Osteocyte (in vitro differentiated cells): Measurements from ENCODE around the gene UBASH3B. TPM values are rescaled to one million over a fixed set of nuclear protein-coding genes. Genes with fewer than 3 reads are reported as not detected.

ENCODE experiments used
- DNase-seq: peaks from one replicate; pipeline ENCODE4 v3.0.0; 2021; ENCODE audit warnings: mixed read lengths; ENCODE audit not compliant: unreplicated experiment; ENCODE audit errors: extremely low spot score
- H3K27ac Mint-ChIP-seq: one replicate; pipeline ENCODE4 v1.8.0; 2021; ENCODE audit warnings: mild to moderate bottlenecking, mixed read lengths; ENCODE audit not compliant: unreplicated experiment
- H3K27me3 Mint-ChIP-seq: one replicate; pipeline ENCODE4 v1.8.0; 2021; ENCODE audit warnings: mixed read lengths; ENCODE audit not compliant: unreplicated experiment
- H3K36me3 Mint-ChIP-seq: one replicate; pipeline ENCODE4 v1.8.0; 2021; ENCODE audit warnings: mixed read lengths; ENCODE audit not compliant: unreplicated experiment
- H3K4me1 Mint-ChIP-seq: one replicate; pipeline ENCODE4 v1.8.0; 2021; ENCODE audit warnings: mixed read lengths; ENCODE audit not compliant: unreplicated experiment
- H3K4me3 Mint-ChIP-seq: one replicate; pipeline ENCODE4 v1.8.0; 2021; ENCODE audit warnings: mild to moderate bottlenecking, moderate library complexity, mixed read lengths; ENCODE audit not compliant: unreplicated experiment
- H3K9me3 Mint-ChIP-seq: one replicate; pipeline ENCODE4 v1.8.0; 2021; ENCODE audit warnings: mixed read lengths; ENCODE audit not compliant: unreplicated experiment
- CTCF ChIP-seq: fragments of 200-600 bp; sonication (generic); IDR thresholded peaks from 2 replicates; pipeline ENCODE4 v1.5.0; 2021; ENCODE audit warnings: antibody characterized with exemption, mild to moderate bottlenecking, moderate library complexity
- total RNA-seq: library from RNA; stranded (reverse); gene quantifications from 2 replicates; pipeline ENCODE4 v1.2.1, GENCODE V29; 2021

The UBASH3B gene
- total RNA-seq, 1 donor from 2014 or later = 43.5 TPM

GRCh38 chr11:122637541-122637940 is 18.0 kb upstream of the UBASH3B start:
- Mint-ChIP-seq H3K4me1 (peaks cover 19% of the 10 kb centered on the region), H3K27ac (peak overlapping the region; percentile 44), H3K27me3 (no peaks in the 10 kb centered on the region), H3K36me3 (no peaks in the 10 kb centered on the region), H3K9me3 (no peaks in the 10 kb centered on the region), H3K4me3 (no peak overlapping the region)
- no peak for TF ChIP-seq CTCF
- DNase-seq = no peak

GRCh38 chr11:122642472-122642922 is 13.0 kb upstream of the UBASH3B start:
- no peaks in the 10 kb centered on the region for H3K27me3 Mint-ChIP-seq
- peak overlapping the region; percentile 55 for H3K4me3 Mint-ChIP-seq
- peaks cover 22% of the 10 kb centered on the region for H3K4me1 Mint-ChIP-seq
- H3K9me3 Mint-ChIP-seq = no peaks in the 10 kb centered on the region
- no peaks in the 10 kb centered on the region for H3K36me3 Mint-ChIP-seq
- no peak for TF ChIP-seq CTCF
- no peak for DNase-seq
- peak overlapping the region; percentile 93 for H3K27ac Mint-ChIP-seq

- TF ChIP-seq CTCF = no peak
- no peak for DNase-seq
- peaks cover 24% of the 10 kb centered on the region for H3K4me1 Mint-ChIP-seq
Observed at GRCh38 chr11:122642971-122643370, 12.6 kb upstream of the UBASH3B start.

GRCh38 chr11:122645847-122646246 is 9.7 kb upstream of the UBASH3B start:
- Mint-ChIP-seq H3K4me3 (no peak overlapping the region), H3K9me3 (no peaks in the 10 kb centered on the region), H3K36me3 (no peaks in the 10 kb centered on the region), H3K27ac (no peak overlapping the region), H3K27me3 (no peaks in the 10 kb centered on the region), H3K4me1 (peaks cover 24% of the 10 kb centered on the region)
- DNase-seq = no peak
- TF ChIP-seq CTCF = no peak

More at GRCh38 chr11:122642971-122643370, 12.6 kb upstream of the UBASH3B start:
- peak overlapping the region; percentile 55 for H3K4me3 Mint-ChIP-seq
- peak overlapping the region; percentile 93 for H3K27ac Mint-ChIP-seq
- no peaks in the 10 kb centered on the region for H3K36me3 Mint-ChIP-seq
- no peaks in the 10 kb centered on the region for H3K9me3 Mint-ChIP-seq
- no peaks in the 10 kb centered on the region for H3K27me3 Mint-ChIP-seq

- DNase-seq = no peak
- Mint-ChIP-seq H3K4me1 (peaks cover 24% of the 10 kb centered on the region), H3K36me3 (no peaks in the 10 kb centered on the region), H3K27ac (peak overlapping the region; percentile 45), H3K27me3 (no peaks in the 10 kb centered on the region), H3K4me3 (no peak overlapping the region), H3K9me3 (no peaks in the 10 kb centered on the region)
- TF ChIP-seq CTCF = no peak
Observed at GRCh38 chr11:122646549-122647340, 8.8 kb upstream of the UBASH3B start.
